H1 (cell line): ENCODE results near the gene MRPL16. TPM values are rescaled to one million over a fixed set of nuclear protein-coding genes. Genes with fewer than 3 reads are reported as not detected.
A peak's percentile ranks its signal among the peaks of the same experiment; 100 is the strongest.

Source experiments
- CTCF ChIA-PET: fragments of 300-600 bp; sonication (Branson Sonifier 250); formaldehyde crosslinking; loops from one replicate; lab custom pipeline; 2021; ENCODE audit not compliant: partially characterized antibody; lab: Charles Lee
- POLR2A ChIA-PET: fragments of 300-600 bp; sonication (Branson Sonifier 250); formaldehyde crosslinking; loops from one replicate; lab custom pipeline; 2021; ENCODE audit warnings: inconsistent platforms; ENCODE audit not compliant: partially characterized antibody; lab: Charles Lee
- DNase-seq, 2 experiments: peaks; one replicate each; pipeline versions ENCODE4 v3.0.0 to v3.0.0-alpha.2; 2010 to 2022; ENCODE audit warnings: low spot score in 2 of 2, low read depth in 1 of 2, mixed read lengths in 1 of 2
- FAIRE-seq: peaks from 2 replicates; lab custom pipeline; 2011; peaks lifted over from hg19 to GRCh38; lab: Jason Lieb, UNC
- H2AFZ ChIP-seq: 2 replicates; pipeline ENCODE4 v1.8.1; 2012; ENCODE audit warnings: low read length, inconsistent platforms
- H2AK5ac ChIP-seq: 2 replicates; pipeline ENCODE4 v1.6.1; 2013; ENCODE audit warnings: low read depth, low read length
- H2BK120ac ChIP-seq: replicated peaks from 2 replicates; pipeline ENCODE3; 2013; ENCODE audit warnings: low read depth, low read length, inconsistent platforms
- H2BK12ac ChIP-seq: 2 replicates; pipeline ENCODE4 v1.6.1; 2013; ENCODE audit warnings: low read depth, low read length
- H2BK15ac ChIP-seq: 2 replicates; pipeline ENCODE4 v1.6.1; 2013; ENCODE audit warnings: low read length
- H2BK20ac ChIP-seq: 2 replicates; pipeline ENCODE4 v1.6.1; 2013; ENCODE audit warnings: low read length
- H2BK5ac ChIP-seq: 2 replicates; pipeline ENCODE4 v1.6.1; 2013; ENCODE audit warnings: low read depth, low read length
- H3K14ac ChIP-seq: 2 replicates; pipeline ENCODE4 v1.6.1; 2013; ENCODE audit warnings: inconsistent platforms; ENCODE audit not compliant: insufficient read length
- H3K18ac ChIP-seq: 2 replicates; pipeline ENCODE4 v1.6.1; 2013; ENCODE audit warnings: low read length; ENCODE audit errors: extremely low read depth
- H3K23ac ChIP-seq: 2 replicates; pipeline ENCODE4 v1.6.1; 2013; ENCODE audit warnings: inconsistent platforms; ENCODE audit not compliant: insufficient read length
- H3K23me2 ChIP-seq: 2 replicates; pipeline ENCODE4 v1.6.1; 2013; ENCODE audit warnings: low read depth, low read length
- H3K27ac ChIP-seq: 2 replicates; pipeline ENCODE4 v1.6.1; 2011; ENCODE audit warnings: low read depth, low read length, inconsistent platforms
- H3K27me3 ChIP-seq, 4 experiments: replicated peaks in 1 of 4; 1 replicate in 1 of 4; 2 replicates in 3 of 4; pipeline versions ENCODE4 v1.6.1 to v1.8.1; 2011 to 2013; ENCODE audit warnings: low read length in 3 of 4, mild to moderate bottlenecking in 3 of 4, inconsistent platforms in 2 of 4, mixed read lengths in 2 of 4, moderate library complexity in 1 of 4; ENCODE audit not compliant: control insufficient read depth in 3 of 4, insufficient read depth in 3 of 4; ENCODE audit errors: extremely low read depth in 1 of 4
- H3K36me3 ChIP-seq, 4 experiments: 2 replicates each; pipeline versions ENCODE4 v1.6.1 to v1.8.1; 2011 to 2013; ENCODE audit warnings: mild to moderate bottlenecking in 4 of 4, low read length in 3 of 4, moderate library complexity in 2 of 4, control low read depth in 1 of 4, inconsistent platforms in 1 of 4; ENCODE audit not compliant: insufficient read depth in 4 of 4, control insufficient read depth in 2 of 4
- H3K4ac ChIP-seq: replicated peaks from 2 replicates; pipeline ENCODE3; 2013; ENCODE audit warnings: low read length, low read depth, mixed read lengths, inconsistent platforms; ENCODE audit not compliant: insufficient read length
- H3K4me1 ChIP-seq, 4 experiments: replicated peaks in 1 of 4; 1 replicate in 1 of 4; 2 replicates in 3 of 4; pipeline versions ENCODE4 v1.6.1 to v1.8.1; 2011 to 2013; ENCODE audit warnings: low read length in 3 of 4, inconsistent platforms in 2 of 4, mixed read lengths in 1 of 4; ENCODE audit not compliant: insufficient read depth in 4 of 4, control insufficient read depth in 3 of 4
- H3K4me2 ChIP-seq, 2 experiments: 2 replicates each; pipeline versions ENCODE4 v1.6.1 to v1.8.1; 2011 to 2013; ENCODE audit warnings: low read depth in 2 of 2, low read length in 2 of 2, control low read depth in 1 of 2, inconsistent platforms in 1 of 2, mild to moderate bottlenecking in 1 of 2; ENCODE audit not compliant: insufficient read depth in 1 of 2
- H3K4me3 ChIP-seq, 4 experiments: fragments of 200-600, 300-600 bp in 1 of 4; sonication (generic), shearing (Covaris generic), sonication (Bioruptor Twin) in 1 of 4; 2 replicates each; pipeline versions ENCODE4 v1.5.1 to v1.8.1; 2011 to 2016; ENCODE audit warnings: low read length in 4 of 4, low read depth in 3 of 4, control low read depth in 2 of 4, inconsistent platforms in 2 of 4, mild to moderate bottlenecking in 2 of 4, mixed read lengths in 1 of 4, moderate library complexity in 1 of 4; ENCODE audit not compliant: insufficient read depth in 2 of 4; ENCODE audit errors: extremely low read depth in 1 of 4
- H3K56ac ChIP-seq: replicated peaks from 2 replicates; pipeline ENCODE3; 2013; ENCODE audit warnings: low read depth, mild to moderate bottlenecking, mixed read lengths, low read length, inconsistent platforms; ENCODE audit not compliant: insufficient read length
- H3K79me1 ChIP-seq: 2 replicates; pipeline ENCODE4 v1.6.1; 2013; ENCODE audit warnings: low read depth, low read length, control low read depth
- H3K79me2 ChIP-seq, 2 experiments: 2 replicates each; pipeline versions ENCODE4 v1.6.1 to v1.8.1; 2012 to 2013; ENCODE audit warnings: low read length in 2 of 2, mild to moderate bottlenecking in 2 of 2, inconsistent platforms in 1 of 2; ENCODE audit not compliant: insufficient read depth in 2 of 2, control insufficient read depth in 1 of 2
- H3K9ac ChIP-seq, 4 experiments: replicated peaks in 1 of 4; 1 replicate in 1 of 4; 2 replicates in 3 of 4; pipeline versions ENCODE4 v1.6.1 to v1.8.1; 2011 to 2013; ENCODE audit warnings: low read depth in 3 of 4, low read length in 3 of 4, control low read depth in 2 of 4, mild to moderate bottlenecking in 2 of 4, moderate library complexity in 2 of 4, inconsistent platforms in 1 of 4; ENCODE audit errors: extremely low read depth in 1 of 4
- H3K9me3 ChIP-seq, 2 experiments: 2 replicates each; pipeline versions ENCODE4 v1.6.1 to v1.8.1; 2012 to 2013; ENCODE audit warnings: mild to moderate bottlenecking in 2 of 2, moderate library complexity in 2 of 2, control low read depth in 1 of 2, inconsistent platforms in 1 of 2, low read depth in 1 of 2, low read length in 1 of 2, mixed read lengths in 1 of 2; ENCODE audit not compliant: insufficient read depth in 2 of 2
- H4K20me1 ChIP-seq, 2 experiments: replicated peaks in 1 of 2; 2 replicates each; pipeline versions ENCODE3 to v1.8.1; 2011 to 2013; ENCODE audit warnings: inconsistent platforms in 2 of 2, low read length in 2 of 2, mild to moderate bottlenecking in 1 of 2; ENCODE audit not compliant: insufficient read depth in 2 of 2, control insufficient read depth in 1 of 2
- H4K5ac ChIP-seq: 2 replicates; pipeline ENCODE4 v1.6.1; 2013; ENCODE audit warnings: low read length, low read depth, mixed read lengths, inconsistent platforms; ENCODE audit not compliant: insufficient read length
- H4K8ac ChIP-seq: 2 replicates; pipeline ENCODE4 v1.8.0; 2013; ENCODE audit warnings: mild to moderate bottlenecking, moderate library complexity, low read length, inconsistent platforms; ENCODE audit not compliant: insufficient read depth; ENCODE audit errors: extremely low read depth
- H4K91ac ChIP-seq: replicated peaks from 2 replicates; pipeline ENCODE3; 2013; ENCODE audit warnings: low read length, mixed read lengths, inconsistent platforms; ENCODE audit not compliant: insufficient read length
- CBX8 ChIP-seq: fragments of 300-800, 300-1000 bp; sonication (generic); IDR thresholded peaks from 2 replicates; pipeline ENCODE4 v1.7.1; 2016; ENCODE audit warnings: low read depth, low read length, borderline replicate concordance
- EZH2 ChIP-seq: fragments of 200-600 bp; sonication (generic); IDR thresholded peaks from 2 replicates; pipeline ENCODE4 v1.7.1; 2012; ENCODE audit warnings: low read depth, mild to moderate bottlenecking, moderate library complexity, low read length, inconsistent platforms; ENCODE audit not compliant: severe bottlenecking
- FOSL1 ChIP-seq: IDR thresholded peaks from 2 replicates; pipeline ENCODE4 v1.6.1; 2011; ENCODE audit warnings: mild to moderate bottlenecking, low read depth, low read length, moderate library complexity; ENCODE audit not compliant: insufficient read depth
- GABPA ChIP-seq: IDR thresholded peaks from 2 replicates; pipeline ENCODE4 v1.6.1; 2011; ENCODE audit warnings: mild to moderate bottlenecking, low read length, moderate library complexity, borderline replicate concordance; ENCODE audit not compliant: insufficient read depth
- HDAC6 ChIP-seq: IDR thresholded peaks from one replicate; pipeline ENCODE4 v1.7.1; 2012; ENCODE audit warnings: low read depth, mild to moderate bottlenecking, inconsistent platforms, low read length, moderate library complexity
- JUN ChIP-seq: IDR thresholded peaks from 2 replicates; pipeline ENCODE4 v1.6.1; 2011; ENCODE audit warnings: low read depth, mild to moderate bottlenecking, improper control_type of control experiment, low read length
- KDM5A ChIP-seq: fragments of 200-600 bp; IDR thresholded peaks from 2 replicates; pipeline ENCODE4 v1.7.1; 2012; ENCODE audit warnings: mild to moderate bottlenecking, low read length, inconsistent platforms, mixed read lengths
- PHF8 ChIP-seq: fragments of 200-600 bp; sonication (generic); conservative IDR thresholded peaks from 2 replicates; pipeline ENCODE4 v1.7.1; 2012; ENCODE audit warnings: low read depth, mild to moderate bottlenecking, inconsistent platforms, low read length, moderate library complexity
- SIN3A ChIP-seq, 2 experiments: IDR thresholded peaks in 1 of 2; conservative IDR thresholded peaks in 1 of 2; 2 replicates each; pipeline ENCODE4 v1.6.1; 2011 to 2012; ENCODE audit warnings: low read length in 2 of 2, improper control_type of control experiment in 1 of 2, low read depth in 1 of 2, mild to moderate bottlenecking in 1 of 2
- SIRT6 ChIP-seq: IDR thresholded peaks from one replicate; pipeline ENCODE4 v1.7.1; 2012; ENCODE audit warnings: low read length, inconsistent platforms
- SRF ChIP-seq: IDR thresholded peaks from 2 replicates; pipeline ENCODE4 v1.6.1; 2011; ENCODE audit warnings: mild to moderate bottlenecking, low read depth, low read length, moderate library complexity
- ZNF274 ChIP-seq: IDR thresholded peaks from 2 replicates; pipeline ENCODE4 v1.7.0; 2012; ENCODE audit warnings: low read length, borderline replicate concordance; ENCODE audit errors: extremely low read depth
- WGBS, 2 experiments: shearing (Covaris generic) in 1 of 2; methylation state at CpG; one replicate each; pipeline versions ENCODE4 v1.1.6 to v1.1.7; 2013 to 2015; ENCODE audit warnings: low lambda C conversion rate in 2 of 2, mixed read lengths in 2 of 2, inconsistent platforms in 1 of 2, low coverage in 1 of 2, missing lambda C conversion rate in 1 of 2; ENCODE audit not compliant: insufficient replicate concordance in 2 of 2, insufficient coverage in 1 of 2, insufficient read length in 1 of 2; ENCODE audit errors: extremely low coverage in 1 of 2, missing lambda C conversion rate in 1 of 2; 5-methylcytosine and 5-hydroxymethylcytosine counted together
- polyA plus RNA-seq, 7 experiments: library from polyadenylated mRNA; depleted of rRNA in 3 of 7; stranded (reverse) in 5 of 7; unstranded in 2 of 7; fragments of >200 nt in 5 of 7; fragments of 200-250 nt in 2 of 7; gene quantifications; 1 replicate in 5 of 7; 2 replicates in 1 of 7; 4 replicates in 1 of 7; pipeline versions ENCODE4 v1.2.1 to v1.2.3, GENCODE V29; 2011 to 2013; ENCODE audit warnings: missing spikeins in 2 of 7, mixed read lengths in 2 of 7
- total RNA-seq: library from RNA; stranded (reverse); fragmentation: NEBNext Ultra II Directional; extraction: Animal tissue kit (Norgen Biotek cat#: 25700); gene quantifications from 2 replicates; pipeline ENCODE4 v1.2.1, GENCODE V29; 2021
- TF ChIP-seq, protein P1 (sequence below): IDR thresholded peaks from 2 replicates; pipeline ENCODE4 v1.6.1; 2011; ENCODE audit warnings: low read length, improper control_type of control experiment

Gene MRPL16
- total and polyA plus RNA-seq, 2 of the 8 experiments (the other 6 are each of a cell fraction or from before 2014, with no cell fraction given), result 69.2 to 79.8 TPM

DNA sequence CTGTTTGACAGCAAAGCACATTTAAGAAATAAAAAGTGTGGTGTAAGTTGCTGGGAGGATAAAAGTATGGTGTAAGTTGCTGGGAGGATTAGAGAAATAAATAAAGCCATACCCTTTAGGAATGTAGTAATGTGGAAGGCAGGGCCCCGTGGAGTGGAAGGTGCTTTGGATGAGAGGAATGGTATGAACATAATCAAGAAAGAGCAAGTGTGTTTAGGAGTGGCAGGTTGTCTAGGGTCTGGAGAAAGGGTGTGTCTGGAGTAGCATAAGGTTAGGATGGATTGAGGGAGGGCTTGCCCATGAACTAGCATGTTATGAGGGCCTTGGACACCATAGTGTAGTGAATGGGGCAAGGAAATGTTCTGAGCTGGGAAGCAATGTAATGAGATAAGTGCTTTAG, 18.1 kb downstream of the MRPL16 start:
- H2AK5ac ChIP-seq, result no peak overlapping the region
- H3K56ac ChIP-seq, result peak overlapping the region; percentile 26
- no peak overlapping the region for H2BK12ac ChIP-seq
- ChIA-PET POLR2A (interaction anchor here (0.8 kb wide), 1 partner anchor 15 kb away, joined by 3 read pairs; no protein-coding TSS in a partner anchor), CTCF (interaction anchor here (0.6 to 2.8 kb wide), 6 partner anchors 9 to 37 kb away, joined by 3 to 12 read pairs (median 5); partner anchors contain the start of gene STX3)
- no peak overlapping the region for H4K5ac ChIP-seq
- no peak overlapping the region for H4K8ac ChIP-seq
- peaks cover 10 to 78% (median 53%) of the 10 kb centered on the region in 4 experiments; a peak in 7 of 8 replicates for H3K36me3 ChIP-seq
- no peak for FAIRE-seq
- no peak overlapping the region for H3K4me3 ChIP-seq
- no peak overlapping the region for H3K27ac ChIP-seq
- no peaks in the 10 kb centered on the region; the same call in 1 of the 2 replicates for H3K79me1 ChIP-seq
- no peaks in the 10 kb centered on the region for H3K79me2 ChIP-seq
- H2BK5ac ChIP-seq, result no peak overlapping the region
- no peaks in the 10 kb centered on the region for H3K27me3 ChIP-seq
- H3K4me2 ChIP-seq, result no peak overlapping the region
- no peak for DNase-seq
- no peak overlapping the region for H3K14ac ChIP-seq
- no peak overlapping the region for H3K18ac ChIP-seq
- no peak overlapping the region for H2AFZ ChIP-seq
- H2BK15ac ChIP-seq, result no peak overlapping the region
- peaks cover 2% of the 10 kb centered on the region in 2 experiments for H4K20me1 ChIP-seq
- H3K4me1 ChIP-seq, result no peaks in the 10 kb centered on the region
- no peak overlapping the region for H3K9ac ChIP-seq
- no peak overlapping the region for H2BK120ac ChIP-seq
- H3K23me2 ChIP-seq, result no peaks in the 10 kb centered on the region; the same call in 1 of the 2 replicates
- H3K9me3 ChIP-seq, result no peaks in the 10 kb centered on the region
- no peak overlapping the region for H2BK20ac ChIP-seq
- H4K91ac ChIP-seq, result peak overlapping the region; percentile 47
- 79% methylated on average over 1 of the region's 1 CpG; no CpG with 5 or more reads in 1 of the 2 experiments for WGBS, 2 experiments
- no peak overlapping the region for H3K23ac ChIP-seq
- no peak overlapping the region for H3K4ac ChIP-seq
- TF ChIP-seq, protein P1, sequence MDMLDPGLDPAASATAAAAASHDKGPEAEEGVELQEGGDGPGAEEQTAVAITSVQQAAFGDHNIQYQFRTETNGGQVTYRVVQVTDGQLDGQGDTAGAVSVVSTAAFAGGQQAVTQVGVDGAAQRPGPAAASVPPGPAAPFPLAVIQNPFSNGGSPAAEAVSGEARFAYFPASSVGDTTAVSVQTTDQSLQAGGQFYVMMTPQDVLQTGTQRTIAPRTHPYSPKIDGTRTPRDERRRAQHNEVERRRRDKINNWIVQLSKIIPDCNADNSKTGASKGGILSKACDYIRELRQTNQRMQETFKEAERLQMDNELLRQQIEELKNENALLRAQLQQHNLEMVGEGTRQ, result no peak
- TF ChIP-seq CBX8, result no peak
- no peak for TF ChIP-seq JUN
- TF ChIP-seq SIN3A (conservative IDR thresholded peaks at IDR 0.05 in 1 of 2, IDR thresholded peaks at IDR 0.05 in 1 of 2; ENCODE audit: low read depth in 1 of 2, low read length in 2 of 2), result no peak
- no peak for TF ChIP-seq SRF
- TF ChIP-seq EZH2, result no peak
- TF ChIP-seq SIRT6, result no peak
- TF ChIP-seq FOSL1, result no peak
- no peak for TF ChIP-seq GABPA
- TF ChIP-seq KDM5A, result no peak
- TF ChIP-seq HDAC6, result no peak
- no peak for TF ChIP-seq ZNF274
- TF ChIP-seq PHF8, result no peak
